ENCODE measurements around the gene PIH1D1. TPM values are rescaled to one million over a fixed set of nuclear protein-coding genes. Genes with fewer than 3 reads are reported as not detected.

PIH1D1 gene
- total and polyA plus RNA-seq, 2 of the 8 experiments (the other 6 are each of a cell fraction or from before 2014, with no cell fraction given) = 146 to 195 TPM

GRCh38 chr19:49427339-49427738 is 24.3 kb downstream of the PIH1D1 start (continued):
- TF ChIP-seq EGR1 (IDR thresholded peaks at IDR 0.05; ENCODE audit: borderline replicate concordance, low read depth, low read length) (no peak), NANOG (IDR thresholded peaks at IDR 0.05; ENCODE audit: insufficient read depth, low read depth, low read length, poor library complexity, severe bottlenecking) (no peak), SP4 (IDR thresholded peaks at IDR 0.05; ENCODE audit: low read length) (no peak)

Measured in H1 (cell line).